GM12874 (cell line): ENCODE measurements around the gene GMPPB.

ENCODE experiments used
- TF ChIP-seq, protein P1 (sequence below): IDR thresholded peaks from 2 replicates; pipeline ENCODE4 v1.5.1; 2011; ENCODE audit warnings: low read depth, mild to moderate bottlenecking, control low read depth, low read length, moderate library complexity; ENCODE audit not compliant: insufficient read depth

The GMPPB gene

GRCh38 chr3:49723628-49724551 is at the start of gene GMPPB:
Gene GMPPB (minus strand): TSS chr3:49723951. CDS start chr3:49723726, 225 bp downstream.
- TF ChIP-seq, protein P1, sequence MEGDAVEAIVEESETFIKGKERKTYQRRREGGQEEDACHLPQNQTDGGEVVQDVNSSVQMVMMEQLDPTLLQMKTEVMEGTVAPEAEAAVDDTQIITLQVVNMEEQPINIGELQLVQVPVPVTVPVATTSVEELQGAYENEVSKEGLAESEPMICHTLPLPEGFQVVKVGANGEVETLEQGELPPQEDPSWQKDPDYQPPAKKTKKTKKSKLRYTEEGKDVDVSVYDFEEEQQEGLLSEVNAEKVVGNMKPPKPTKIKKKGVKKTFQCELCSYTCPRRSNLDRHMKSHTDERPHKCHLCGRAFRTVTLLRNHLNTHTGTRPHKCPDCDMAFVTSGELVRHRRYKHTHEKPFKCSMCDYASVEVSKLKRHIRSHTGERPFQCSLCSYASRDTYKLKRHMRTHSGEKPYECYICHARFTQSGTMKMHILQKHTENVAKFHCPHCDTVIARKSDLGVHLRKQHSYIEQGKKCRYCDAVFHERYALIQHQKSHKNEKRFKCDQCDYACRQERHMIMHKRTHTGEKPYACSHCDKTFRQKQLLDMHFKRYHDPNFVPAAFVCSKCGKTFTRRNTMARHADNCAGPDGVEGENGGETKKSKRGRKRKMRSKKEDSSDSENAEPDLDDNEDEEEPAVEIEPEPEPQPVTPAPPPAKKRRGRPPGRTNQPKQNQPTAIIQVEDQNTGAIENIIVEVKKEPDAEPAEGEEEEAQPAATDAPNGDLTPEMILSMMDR: no peak

DNA sequence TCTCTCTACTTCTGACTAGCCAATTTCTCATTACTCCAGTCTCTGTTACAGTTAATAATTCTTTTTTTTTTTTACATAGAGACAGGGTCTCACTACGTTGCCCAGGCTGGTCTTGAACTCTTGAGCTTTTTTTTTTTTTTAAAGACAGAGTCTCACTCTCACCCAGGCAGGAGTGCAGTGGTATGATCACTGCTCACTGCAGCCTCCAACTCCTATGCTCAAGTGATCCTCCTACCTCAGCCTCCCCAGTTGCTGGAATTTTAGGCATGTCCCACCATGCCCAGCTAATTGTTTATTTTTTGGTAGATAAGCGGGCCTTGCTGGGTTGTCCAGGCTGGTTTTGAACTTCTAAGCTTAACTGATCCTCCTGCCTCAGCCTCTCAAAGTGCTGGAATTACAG is 49.0 kb upstream of the GMPPB start:
- TF ChIP-seq, protein P1: no peak

DNA sequence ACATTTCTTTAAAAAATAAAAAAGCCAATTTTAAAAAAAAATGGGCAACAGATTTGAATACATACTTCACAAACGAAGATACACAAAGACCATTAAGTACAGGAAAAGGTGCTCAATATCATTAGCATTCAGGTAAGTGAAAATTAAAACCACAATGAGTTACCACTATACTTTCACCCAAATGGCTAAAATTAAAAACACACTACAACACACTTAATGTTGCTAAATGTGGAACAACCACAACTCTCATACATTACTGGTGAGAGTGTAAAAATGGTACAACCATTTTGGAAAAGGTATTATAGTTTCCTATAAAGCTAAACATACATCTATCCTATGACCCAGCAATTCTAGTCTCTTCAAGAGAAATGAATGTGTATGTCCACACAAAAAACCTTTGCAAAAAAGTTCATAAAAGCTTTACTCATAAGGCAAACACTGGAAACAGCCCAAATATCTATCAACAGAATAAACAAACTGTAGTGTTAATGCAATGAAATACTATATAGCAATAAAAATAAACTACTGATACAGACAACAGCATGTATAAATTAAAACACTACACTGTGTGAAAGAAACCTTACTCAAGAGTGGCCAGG is 47.7 kb upstream of the GMPPB start:
- TF ChIP-seq, protein P1: no peak

- TF ChIP-seq, protein P1: no peak
Observed at GRCh38 chr3:49769926-49770325, 46.2 kb upstream of the GMPPB start.

DNA sequence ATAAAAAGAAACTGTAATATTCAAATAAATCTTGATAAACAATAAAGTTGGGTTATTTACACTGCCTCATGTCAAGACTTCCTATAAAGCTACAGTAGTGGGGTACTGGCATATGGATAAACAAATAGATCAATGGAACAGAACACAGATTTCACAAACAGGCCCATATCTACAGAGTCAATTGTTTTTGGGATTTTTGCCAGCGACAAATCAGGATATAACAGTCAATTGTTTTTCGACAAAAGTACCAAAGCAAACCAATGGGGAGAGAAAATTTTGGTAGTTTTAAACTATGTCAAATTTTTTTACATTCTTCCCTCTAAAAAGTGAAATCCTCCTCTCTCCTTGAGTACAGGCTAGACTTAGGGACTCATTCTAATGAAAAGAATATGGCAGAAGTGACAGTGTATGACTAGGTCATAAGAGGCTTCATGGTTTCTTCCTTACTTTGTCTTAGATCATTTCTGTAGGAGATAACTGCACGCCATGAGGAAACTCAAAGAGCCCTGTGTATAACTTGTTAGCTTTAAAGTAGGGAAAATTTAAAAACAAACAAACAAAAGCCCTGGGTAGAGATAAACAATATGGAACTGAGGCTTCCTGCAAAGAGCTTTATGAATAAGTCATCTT is 45.6 kb upstream of the GMPPB start:
- TF ChIP-seq, protein P1: no peak

DNA sequence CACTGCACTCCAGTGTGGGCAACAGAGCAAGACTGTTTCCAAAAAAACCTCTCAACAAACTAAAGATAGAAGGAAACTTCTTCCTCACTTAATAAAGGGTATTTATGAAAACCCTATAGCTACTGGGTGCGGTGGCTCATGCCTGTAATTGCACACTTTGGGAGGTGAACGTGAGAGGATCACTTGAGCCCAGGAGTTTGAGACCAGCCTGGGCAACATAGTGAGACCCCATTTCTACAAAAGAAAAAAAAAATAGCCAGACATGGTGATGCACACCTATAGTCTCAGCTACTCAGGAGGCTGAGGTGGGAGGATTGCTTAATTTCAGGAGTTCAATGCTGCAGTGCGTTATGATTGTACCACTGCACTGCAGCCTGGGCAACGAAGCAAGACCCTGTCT is 40.2 kb upstream of the GMPPB start:
- TF ChIP-seq, protein P1: no peak

DNA sequence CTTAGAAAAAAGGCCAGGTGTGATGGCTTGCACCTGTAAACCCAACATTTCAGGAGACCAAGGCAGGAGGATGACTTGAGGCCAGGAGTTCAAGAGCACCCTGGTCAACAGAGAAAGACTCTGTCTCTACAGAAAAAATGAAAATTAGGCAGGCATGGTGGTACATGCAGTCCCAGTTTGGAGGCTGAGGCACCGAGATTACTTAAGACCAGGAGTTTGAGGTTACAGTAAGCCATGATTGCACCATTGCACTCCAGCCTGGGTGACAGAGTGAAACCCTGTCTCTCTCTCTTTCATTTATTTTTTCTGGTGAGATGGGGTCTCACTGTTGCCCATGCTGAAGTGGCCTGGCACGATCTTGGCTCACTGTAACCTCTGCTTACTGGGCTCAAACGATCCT is 37.9 kb upstream of the GMPPB start:
- TF ChIP-seq, protein P1: no peak
